Calu3 (cell line): ENCODE measurements around the gene LDLRAD4. TPM values are rescaled to one million over a fixed set of nuclear protein-coding genes. Genes with fewer than 3 reads are reported as not detected.

Source experiments
- BruUV-seq: library from RNA; stranded (reverse); fragments of 400-500 nt; replicated peaks from 2 replicates; lab custom pipeline; 2021; lab: Mats Ljungman, UMichigan
- CTCF ChIA-PET: fragments of 300-600 bp; sonication (Branson Sonifier 250); formaldehyde crosslinking; loops from one replicate; lab custom pipeline; 2022; ENCODE audit warnings: antibody characterized with exemption; lab: Charles Lee
- DNase-seq: peaks from one replicate; pipeline ENCODE4 v3.0.0; 2022
- H3K27ac Mint-ChIP-seq: one replicate; pipeline ENCODE4 v1.8.0; 2022; ENCODE audit warnings: mixed read lengths; ENCODE audit not compliant: unreplicated experiment
- H3K27me3 Mint-ChIP-seq: one replicate; pipeline ENCODE4 v1.8.0; 2022; ENCODE audit warnings: mixed read lengths; ENCODE audit not compliant: unreplicated experiment
- H3K36me3 Mint-ChIP-seq: one replicate; pipeline ENCODE4 v1.8.0; 2022; ENCODE audit warnings: mild to moderate bottlenecking, moderate library complexity, mixed read lengths; ENCODE audit not compliant: insufficient read depth, unreplicated experiment
- H3K4me1 Mint-ChIP-seq: one replicate; pipeline ENCODE4 v1.8.0; 2022; ENCODE audit warnings: mild to moderate bottlenecking, low read depth, mixed read lengths; ENCODE audit not compliant: unreplicated experiment
- H3K4me3 Mint-ChIP-seq: one replicate; pipeline ENCODE4 v1.8.0; 2022; ENCODE audit warnings: mild to moderate bottlenecking, low read depth, moderate library complexity, mixed read lengths; ENCODE audit not compliant: unreplicated experiment
- H3K9me3 Mint-ChIP-seq: one replicate; pipeline ENCODE4 v1.8.0; 2022; ENCODE audit warnings: low read depth, mixed read lengths; ENCODE audit not compliant: unreplicated experiment
- CTCF ChIP-seq: fragments of 200-600 bp; IDR thresholded peaks from one replicate; pipeline ENCODE4 v1.8.0; 2022; ENCODE audit warnings: antibody characterized with exemption; ENCODE audit not compliant: unreplicated experiment
- intact Hi-C: fragments of 100-400 bp; cut with micrococcal nuclease; formaldehyde crosslinking; loops from one replicate; pipeline ENCODE4 v1.10.0; 2022; ENCODE audit not compliant: unreplicated experiment
- total RNA-seq: library from RNA; stranded (reverse); gene quantifications from 2 replicates; pipeline ENCODE4 v1.2.3, GENCODE V29; 2022

The LDLRAD4 gene
- total RNA-seq, 1 experiment from 2014 or later: 0.50 TPM

GRCh38 chr18:13527730-13528129 lies 309.2 kb downstream of the LDLRAD4 start:
- DNase-seq: no peak
- H3K27ac Mint-ChIP-seq: no peak overlapping the region
- H3K36me3 Mint-ChIP-seq: peaks cover 7% of the 10 kb centered on the region
- no TSS peak for BruUV-seq
- peaks cover 75% of the 10 kb centered on the region for H3K27me3 Mint-ChIP-seq
- TF ChIP-seq CTCF: no peak
- CTCF ChIA-PET: interaction anchor here (1.2 kb wide), 1 partner anchor 10 kb away, joined by 3 read pairs; no protein-coding TSS in a partner anchor
- H3K4me3 Mint-ChIP-seq: no peak overlapping the region
- H3K9me3 Mint-ChIP-seq: no peaks in the 10 kb centered on the region
- intact Hi-C loops: no loop called here
- H3K4me1 Mint-ChIP-seq: no peaks in the 10 kb centered on the region

- CTCF ChIA-PET: interaction anchor here (0.6 kb wide), 1 partner anchor 409 kb away, joined by 5 read pairs; no protein-coding TSS in a partner anchor
- intact Hi-C loops: no loop called here
- TF ChIP-seq CTCF: no peak
- Mint-ChIP-seq H3K9me3 (no peaks in the 10 kb centered on the region), H3K27me3 (peaks cover 85% of the 10 kb centered on the region), H3K4me3 (no peak overlapping the region), H3K4me1 (no peaks in the 10 kb centered on the region), H3K36me3 (peaks cover 7% of the 10 kb centered on the region), H3K27ac (no peak overlapping the region)
- no peak for DNase-seq
- BruUV-seq: no TSS peak
Measured at GRCh38 chr18:13528739-13529392, 310.3 kb downstream of the LDLRAD4 start.

- Mint-ChIP-seq H3K9me3 (no peaks in the 10 kb centered on the region), H3K4me3 (no peak overlapping the region), H3K27ac (no peak overlapping the region), H3K36me3 (peaks cover 7% of the 10 kb centered on the region), H3K27me3 (peaks cover 90% of the 10 kb centered on the region), H3K4me1 (no peaks in the 10 kb centered on the region)
- intact Hi-C loops: no loop called here
- no peak for TF ChIP-seq CTCF
- no peak for DNase-seq
- CTCF ChIA-PET: interaction anchor here (1.0 kb wide), 1 partner anchor 314 kb away, joined by 5 read pairs; no protein-coding TSS in a partner anchor
- BruUV-seq: no TSS peak
Measured at GRCh38 chr18:13530033-13530878, 311.7 kb downstream of the LDLRAD4 start.

- peaks cover 7% of the 10 kb centered on the region for H3K36me3 Mint-ChIP-seq
- DNase-seq: peak; percentile 22
- CTCF ChIA-PET: interaction anchor here (1.0 kb wide), 1 partner anchor 315 kb away, joined by 5 read pairs; no protein-coding TSS in a partner anchor
- no peak overlapping the region for H3K4me3 Mint-ChIP-seq
- intact Hi-C loops: no loop called here
- no peaks in the 10 kb centered on the region for H3K9me3 Mint-ChIP-seq
- BruUV-seq: no TSS peak
- no peak overlapping the region for H3K27ac Mint-ChIP-seq
- no peaks in the 10 kb centered on the region for H3K4me1 Mint-ChIP-seq
- peaks cover 93% of the 10 kb centered on the region for H3K27me3 Mint-ChIP-seq
- no peak for TF ChIP-seq CTCF
Measured at GRCh38 chr18:13530879-13531387, 312.4 kb downstream of the LDLRAD4 start.
